Measurements from ENCODE around the gene MAD2L2. TPM values are rescaled to one million over a fixed set of nuclear protein-coding genes. Genes with fewer than 3 reads are reported as not detected.

The MAD2L2 gene
- polyA plus RNA-seq, 3 donors, result 50.4 to 71.3 (median 57.8) TPM

GRCh38 chr1:11628767-11629166 lies 52.2 kb downstream of the MAD2L2 start:
- no peak overlapping the region for H3K27ac ChIP-seq (ENCODE audit: low read depth in 1 of 2, low read length in 2 of 2)
- no peaks in the 10 kb centered on the region for H3K27me3 ChIP-seq (ENCODE audit: control insufficient read depth in 2 of 2, insufficient read depth in 2 of 2, low read length in 2 of 2)
- H3K4me2 ChIP-seq (replicated peaks; ENCODE audit: extremely low read depth, low read length, poor library complexity, severe bottlenecking), result no peak overlapping the region
- no peaks in the 10 kb centered on the region for H3K36me3 ChIP-seq (replicated peaks in 1 of 2; ENCODE audit: control insufficient read depth in 1 of 2, insufficient read depth in 2 of 2, low read length in 2 of 2)
- Mint-ChIP-seq H3K9me3 (no peaks in the 10 kb centered on the region), H3K4me1 (no peaks in the 10 kb centered on the region), H3K4me3 (no peak overlapping the region), H3K36me3 (no peaks in the 10 kb centered on the region), H3K27me3 (ENCODE audit: low read depth in 3 of 3) (peaks cover 9 to 24% (median 18%) of the 10 kb centered on the region in 3 donors), H3K27ac (no peak overlapping the region)
- no peaks in the 10 kb centered on the region for H3K79me2 ChIP-seq (ENCODE audit: insufficient read depth, low read length)
- intact Hi-C loops (cut with micrococcal nuclease), result no loop called here
- H4K20me1 ChIP-seq (ENCODE audit: insufficient read depth, low read length), result no peaks in the 10 kb centered on the region
- no peaks in the 10 kb centered on the region for H3K9me3 ChIP-seq (replicated peaks in 1 of 2; ENCODE audit: control insufficient read depth in 1 of 2, insufficient read depth in 1 of 2, low read length in 2 of 2)
- H3K4me1 ChIP-seq (ENCODE audit: control insufficient read depth in 1 of 2, insufficient read depth in 2 of 2, low read length in 2 of 2), result no peaks in the 10 kb centered on the region
- H3K4me3 ChIP-seq (replicated peaks in 1 of 3; ENCODE audit: low read depth in 2 of 3, low read length in 3 of 3), result no peak overlapping the region
- no peak for DNase-seq
- H3K9ac ChIP-seq (ENCODE audit: insufficient read depth, low read length, poor library complexity, severe bottlenecking), result no peak overlapping the region
- WGBS (ENCODE audit: insufficient coverage), result 100% methylated on average over 1 of the region's 7 CpGs
- H2AFZ ChIP-seq (ENCODE audit: insufficient read depth, low read depth, low read length, poor library complexity, severe bottlenecking), result no peak overlapping the region
- no peak for TF ChIP-seq CTCF (IDR thresholded peaks at IDR 0.05)

GRCh38 chr1:11626551-11626950 lies 54.4 kb downstream of the MAD2L2 start:
- H2AFZ ChIP-seq (ENCODE audit: insufficient read depth, low read depth, low read length, poor library complexity, severe bottlenecking), result no peak overlapping the region
- no peak overlapping the region for H3K4me3 ChIP-seq (replicated peaks in 1 of 3; ENCODE audit: low read depth in 2 of 3, low read length in 3 of 3)
- H3K79me2 ChIP-seq (ENCODE audit: insufficient read depth, low read length), result no peaks in the 10 kb centered on the region
- no peak overlapping the region for H3K27ac ChIP-seq (ENCODE audit: low read depth in 1 of 2, low read length in 2 of 2)
- no peak for DNase-seq
- no peaks in the 10 kb centered on the region for H4K20me1 ChIP-seq (ENCODE audit: insufficient read depth, low read length)
- H3K4me2 ChIP-seq (replicated peaks; ENCODE audit: extremely low read depth, low read length, poor library complexity, severe bottlenecking), result no peak overlapping the region
- no CpG with 5 or more reads among the region's 3 CpGs for WGBS (ENCODE audit: insufficient coverage)
- Mint-ChIP-seq H3K4me3 (no peak overlapping the region), H3K9me3 (no peaks in the 10 kb centered on the region), H3K4me1 (no peaks in the 10 kb centered on the region), H3K27ac (no peak overlapping the region), H3K27me3 (ENCODE audit: low read depth in 3 of 3) (peaks cover 10 to 23% (median 16%) of the 10 kb centered on the region in 3 donors), H3K36me3 (no peaks in the 10 kb centered on the region)
- H3K4me1 ChIP-seq (ENCODE audit: control insufficient read depth in 1 of 2, insufficient read depth in 2 of 2, low read length in 2 of 2), result no peaks in the 10 kb centered on the region
- H3K9ac ChIP-seq (ENCODE audit: insufficient read depth, low read length, poor library complexity, severe bottlenecking), result no peak overlapping the region
- no peaks in the 10 kb centered on the region for H3K36me3 ChIP-seq (replicated peaks in 1 of 2; ENCODE audit: control insufficient read depth in 1 of 2, insufficient read depth in 2 of 2, low read length in 2 of 2)
- no peaks in the 10 kb centered on the region for H3K27me3 ChIP-seq (ENCODE audit: control insufficient read depth in 2 of 2, insufficient read depth in 2 of 2, low read length in 2 of 2)
- intact Hi-C loops (cut with micrococcal nuclease), result no loop called here
- no peaks in the 10 kb centered on the region for H3K9me3 ChIP-seq (replicated peaks in 1 of 2; ENCODE audit: control insufficient read depth in 1 of 2, insufficient read depth in 1 of 2, low read length in 2 of 2)
- no peak for TF ChIP-seq CTCF (IDR thresholded peaks at IDR 0.05)

Other genes starting within 250 kb of the MAD2L2 start
- gene DISP3, start 202.0 kb downstream of the MAD2L2 start, polyA plus RNA-seq, result under 1 TPM in 1 of 3 donors, not detected in 2; 0.01 TPM
- under 1 TPM in 1 of 3 donors, not detected in 2; 0.08 TPM for gene FBXO2, start 26.7 kb downstream of the MAD2L2 start, polyA plus RNA-seq
- 10 to 100 TPM in 1 of 3 donors, 1 to 10 TPM in 2; 1.5 to 17.8 (median 2.0) TPM for gene FBXO44, start 26.3 kb downstream of the MAD2L2 start, polyA plus RNA-seq
- gene FBXO6, start 16.9 kb downstream of the MAD2L2 start, polyA plus RNA-seq, result 10 to 100 TPM; 28.5 to 45.9 (median 45.7) TPM
- gene DRAXIN, start 10.6 kb upstream of the MAD2L2 start, polyA plus RNA-seq, result under 1 TPM; 0.14 to 0.27 (median 0.18) TPM
- 100 to 1,000 TPM; 420 to 938 (median 842) TPM for gene AGTRAP, start 55.0 kb upstream of the MAD2L2 start, polyA plus RNA-seq
- under 1 TPM in 1 of 3 donors, not detected in 2; 0.05 TPM for gene C1orf167, start 81.0 kb upstream of the MAD2L2 start, polyA plus RNA-seq
- 10 to 100 TPM in 1 of 3 donors, 1 to 10 TPM in 2; 4.5 to 41.9 (median 8.5) TPM for gene MTHFR, start 124.8 kb upstream of the MAD2L2 start, polyA plus RNA-seq
- gene CLCN6, start 125.0 kb upstream of the MAD2L2 start, polyA plus RNA-seq, result 10 to 100 TPM in 1 of 3 donors, 1 to 10 TPM in 2; 3.8 to 37.1 (median 4.2) TPM
- gene NPPA, start 166.6 kb upstream of the MAD2L2 start, polyA plus RNA-seq, result not detected
- not detected for gene NPPB, start 177.8 kb upstream of the MAD2L2 start, polyA plus RNA-seq
- 10 to 100 TPM; 31.7 to 74.0 (median 54.0) TPM for gene KIAA2013, start 245.3 kb upstream of the MAD2L2 start, polyA plus RNA-seq